H1 (cell line): ENCODE data around the gene PTGDS. TPM values are rescaled to one million over a fixed set of nuclear protein-coding genes. Genes with fewer than 3 reads are reported as not detected.

ENCODE experiments used
- polyA plus RNA-seq, 7 experiments: library from polyadenylated mRNA; depleted of rRNA in 3 of 7; stranded (reverse) in 5 of 7; unstranded in 2 of 7; fragments of >200 nt in 5 of 7; fragments of 200-250 nt in 2 of 7; gene quantifications; 1 replicate in 5 of 7; 2 replicates in 1 of 7; 4 replicates in 1 of 7; pipeline versions ENCODE4 v1.2.1 to v1.2.3, GENCODE V29; 2011 to 2013; ENCODE audit warnings: missing spikeins in 2 of 7, mixed read lengths in 2 of 7
- total RNA-seq: library from RNA; stranded (reverse); fragmentation: NEBNext Ultra II Directional; extraction: Animal tissue kit (Norgen Biotek cat#: 25700); gene quantifications from 2 replicates; pipeline ENCODE4 v1.2.1, GENCODE V29; 2021
- TF ChIP-seq, protein P1 (sequence below), 3 experiments: IDR thresholded peaks; 1 replicate in 2 of 3; 2 replicates in 1 of 3; pipeline versions ENCODE4 v1.5.1 to v1.6.1; 2011; ENCODE audit warnings: low read length in 3 of 3, mild to moderate bottlenecking in 3 of 3, inconsistent platforms in 2 of 3, low read depth in 1 of 3, moderate library complexity in 1 of 3; ENCODE audit not compliant: insufficient read depth in 1 of 3; ENCODE audit errors: control extremely low read depth in 1 of 3

The PTGDS gene
- total and polyA plus RNA-seq, 2 of the 8 experiments (the other 6 are each of a cell fraction or from before 2014, with no cell fraction given): 1.7 to 2.3 TPM

DNA sequence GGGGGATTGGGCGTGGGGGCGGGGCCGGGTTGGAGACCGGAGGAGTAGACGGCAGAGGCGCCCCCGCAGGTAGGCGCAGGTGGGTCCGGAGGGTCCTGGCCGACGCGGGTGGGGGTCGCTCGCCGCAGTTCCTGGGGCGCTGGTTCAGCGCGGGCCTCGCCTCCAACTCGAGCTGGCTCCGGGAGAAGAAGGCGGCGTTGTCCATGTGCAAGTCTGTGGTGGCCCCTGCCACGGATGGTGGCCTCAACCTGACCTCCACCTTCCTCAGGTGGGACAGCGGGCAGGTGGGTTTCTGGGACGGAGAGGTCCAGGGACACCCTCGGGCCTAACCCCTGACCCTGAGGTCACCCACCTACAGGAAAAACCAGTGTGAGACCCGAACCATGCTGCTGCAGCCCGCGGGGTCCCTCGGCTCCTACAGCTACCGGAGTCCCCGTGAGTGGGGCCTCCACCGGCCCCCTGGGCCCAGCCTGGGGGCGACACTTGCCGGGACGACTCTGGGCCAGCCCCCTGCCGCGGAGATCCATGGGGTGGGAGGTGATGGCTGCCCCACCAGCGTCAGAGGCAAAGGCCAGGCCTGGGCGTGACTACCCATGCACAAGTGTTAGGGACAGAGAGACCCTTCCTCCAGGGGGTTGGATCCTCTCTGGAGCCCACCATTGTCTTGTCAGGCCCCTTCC, 1.7 kb downstream of the PTGDS start (continued):
- TF ChIP-seq, protein P1, sequence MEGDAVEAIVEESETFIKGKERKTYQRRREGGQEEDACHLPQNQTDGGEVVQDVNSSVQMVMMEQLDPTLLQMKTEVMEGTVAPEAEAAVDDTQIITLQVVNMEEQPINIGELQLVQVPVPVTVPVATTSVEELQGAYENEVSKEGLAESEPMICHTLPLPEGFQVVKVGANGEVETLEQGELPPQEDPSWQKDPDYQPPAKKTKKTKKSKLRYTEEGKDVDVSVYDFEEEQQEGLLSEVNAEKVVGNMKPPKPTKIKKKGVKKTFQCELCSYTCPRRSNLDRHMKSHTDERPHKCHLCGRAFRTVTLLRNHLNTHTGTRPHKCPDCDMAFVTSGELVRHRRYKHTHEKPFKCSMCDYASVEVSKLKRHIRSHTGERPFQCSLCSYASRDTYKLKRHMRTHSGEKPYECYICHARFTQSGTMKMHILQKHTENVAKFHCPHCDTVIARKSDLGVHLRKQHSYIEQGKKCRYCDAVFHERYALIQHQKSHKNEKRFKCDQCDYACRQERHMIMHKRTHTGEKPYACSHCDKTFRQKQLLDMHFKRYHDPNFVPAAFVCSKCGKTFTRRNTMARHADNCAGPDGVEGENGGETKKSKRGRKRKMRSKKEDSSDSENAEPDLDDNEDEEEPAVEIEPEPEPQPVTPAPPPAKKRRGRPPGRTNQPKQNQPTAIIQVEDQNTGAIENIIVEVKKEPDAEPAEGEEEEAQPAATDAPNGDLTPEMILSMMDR (IDR thresholded peaks at IDR 0.05; ENCODE audit: control extremely low read depth in 1 of 3, insufficient read depth in 1 of 3, low read depth in 1 of 3, low read length in 3 of 3): no peak
